ENCODE measurements around the gene FBXW12.

DNA sequence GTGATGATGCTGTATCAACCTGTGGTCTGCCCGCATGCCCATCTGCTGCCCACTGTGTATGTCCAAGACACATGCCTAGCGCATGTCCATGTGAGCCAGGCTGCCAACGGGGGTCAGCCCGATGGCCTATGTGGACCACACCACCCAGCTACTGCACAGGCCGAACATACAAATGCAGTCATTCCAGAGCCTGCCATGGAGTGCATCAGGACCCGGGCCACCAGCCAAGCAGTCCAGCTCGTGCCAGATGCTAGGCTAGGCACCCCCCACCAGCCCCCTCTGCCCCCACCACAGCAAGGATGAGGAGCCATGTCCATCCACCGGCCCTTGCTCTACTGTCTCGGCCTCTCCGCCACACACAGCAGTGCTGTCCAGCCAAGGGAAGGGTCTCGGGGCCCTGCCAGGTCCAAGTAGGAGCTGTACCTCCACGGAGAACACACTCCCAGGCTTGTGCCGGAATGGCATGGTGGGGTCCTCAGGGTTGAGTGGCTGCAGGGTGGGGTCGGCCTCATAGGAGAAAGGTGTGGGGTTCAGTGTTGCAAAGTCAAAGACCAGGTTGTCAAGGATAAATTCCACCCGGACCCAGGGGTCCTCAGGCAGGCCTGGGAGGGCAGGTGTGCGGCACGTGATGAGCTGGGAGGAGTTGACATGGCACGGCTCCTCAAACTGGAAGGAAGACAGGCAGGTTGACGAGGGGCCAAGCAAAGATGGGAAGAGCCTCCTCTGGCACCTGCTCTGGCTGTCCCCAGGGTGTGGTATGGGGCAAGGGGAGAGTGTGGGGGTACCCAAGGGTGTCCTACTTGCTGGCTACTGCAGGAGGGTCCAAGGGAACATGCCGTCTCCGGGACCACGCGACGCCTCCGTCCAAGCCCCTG lies 42.6 kb downstream of the FBXW12 start:
- TF ChIP-seq, protein P1, sequence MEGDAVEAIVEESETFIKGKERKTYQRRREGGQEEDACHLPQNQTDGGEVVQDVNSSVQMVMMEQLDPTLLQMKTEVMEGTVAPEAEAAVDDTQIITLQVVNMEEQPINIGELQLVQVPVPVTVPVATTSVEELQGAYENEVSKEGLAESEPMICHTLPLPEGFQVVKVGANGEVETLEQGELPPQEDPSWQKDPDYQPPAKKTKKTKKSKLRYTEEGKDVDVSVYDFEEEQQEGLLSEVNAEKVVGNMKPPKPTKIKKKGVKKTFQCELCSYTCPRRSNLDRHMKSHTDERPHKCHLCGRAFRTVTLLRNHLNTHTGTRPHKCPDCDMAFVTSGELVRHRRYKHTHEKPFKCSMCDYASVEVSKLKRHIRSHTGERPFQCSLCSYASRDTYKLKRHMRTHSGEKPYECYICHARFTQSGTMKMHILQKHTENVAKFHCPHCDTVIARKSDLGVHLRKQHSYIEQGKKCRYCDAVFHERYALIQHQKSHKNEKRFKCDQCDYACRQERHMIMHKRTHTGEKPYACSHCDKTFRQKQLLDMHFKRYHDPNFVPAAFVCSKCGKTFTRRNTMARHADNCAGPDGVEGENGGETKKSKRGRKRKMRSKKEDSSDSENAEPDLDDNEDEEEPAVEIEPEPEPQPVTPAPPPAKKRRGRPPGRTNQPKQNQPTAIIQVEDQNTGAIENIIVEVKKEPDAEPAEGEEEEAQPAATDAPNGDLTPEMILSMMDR (IDR thresholded peaks at IDR 0.05; ENCODE audit: extremely low read depth in 1 of 2, insufficient read depth in 1 of 2, low read depth in 1 of 2, low read length in 2 of 2) = no peak
- TF ChIP-seq POLR2A (IDR thresholded peaks at IDR 0.05; ENCODE audit: low read depth, low read length) (no peak), MAX (IDR thresholded peaks at IDR 0.05; ENCODE audit: insufficient read depth, insufficient read length) (no peak), POLR2AphosphoS5 (IDR thresholded peaks at IDR 0.05; ENCODE audit: insufficient read depth, low read depth, low read length) (no peak), JUN (IDR thresholded peaks at IDR 0.05; ENCODE audit: borderline replicate concordance, insufficient read depth, insufficient read length, low read depth) (no peak)
